Activated T-helper 17 cell treated with anti-CD3 and anti-CD28 coated beads, Interleukin-2, amount 50 U/mL, for 72 hours (primary cell): Measurements from ENCODE around the gene TUB. TPM values are rescaled to one million over a fixed set of nuclear protein-coding genes. Genes with fewer than 3 reads are reported as not detected.

Experiments used
- ATAC-seq: fragments of 150-1000 bp; cut with Tn5 transposase; replicated peaks from 2 replicates; pipeline ENCODE4 v1.10.0; 2021; ENCODE audit warnings: mild to moderate bottlenecking, moderate library complexity
- H3K27ac Mint-ChIP-seq: one replicate; pipeline ENCODE4 v1.8.0; 2022; ENCODE audit warnings: mixed read lengths
- H3K27me3 Mint-ChIP-seq: one replicate; pipeline ENCODE4 v1.8.0; 2022; ENCODE audit warnings: mixed read lengths
- H3K36me3 Mint-ChIP-seq: one replicate; pipeline ENCODE4 v1.8.0; 2022; ENCODE audit warnings: low read depth, mild to moderate bottlenecking, mixed read lengths
- H3K4me1 Mint-ChIP-seq: one replicate; pipeline ENCODE4 v1.8.0; 2022; ENCODE audit warnings: mixed read lengths
- H3K4me3 Mint-ChIP-seq: one replicate; pipeline ENCODE4 v1.8.0; 2022; ENCODE audit warnings: mild to moderate bottlenecking, mixed read lengths
- H3K9me3 Mint-ChIP-seq: one replicate; pipeline ENCODE4 v1.8.0; 2022; ENCODE audit warnings: mixed read lengths
- total RNA-seq, 2 donors: library from RNA; stranded (reverse); gene quantifications; one replicate each; pipeline ENCODE4 v1.2.3, GENCODE V29; 2022

TUB gene
- total RNA-seq, 2 donors from 2014 or later, result 0.28 to 0.50 TPM

DNA sequence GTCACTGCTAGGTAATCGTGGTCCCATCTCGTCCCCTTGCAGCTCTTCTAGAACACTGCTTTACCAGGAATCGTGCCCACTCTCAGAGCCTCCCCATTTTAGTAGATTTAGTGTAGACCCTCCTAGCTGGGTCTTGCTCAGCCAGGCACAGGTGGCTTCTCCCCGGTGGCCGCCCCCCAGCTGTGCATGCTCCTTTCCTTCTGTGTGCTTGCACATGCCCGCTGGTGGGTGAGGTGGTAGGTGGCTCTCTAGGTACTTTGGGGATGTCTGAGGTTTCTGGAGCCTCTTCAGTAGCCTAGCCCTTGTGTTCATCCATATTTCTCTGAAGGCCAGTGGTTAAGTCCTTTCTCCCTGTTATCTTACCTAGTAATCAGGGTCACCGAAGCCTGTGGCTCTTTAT is 5.6 kb downstream of the TUB start:
- ATAC-seq, result no peak
- Mint-ChIP-seq H3K9me3 (no peaks in the 10 kb centered on the region), H3K27ac (no peak overlapping the region), H3K27me3 (peaks cover 38% of the 10 kb centered on the region), H3K36me3 (no peaks in the 10 kb centered on the region), H3K4me1 (no peaks in the 10 kb centered on the region), H3K4me3 (no peak overlapping the region)

DNA sequence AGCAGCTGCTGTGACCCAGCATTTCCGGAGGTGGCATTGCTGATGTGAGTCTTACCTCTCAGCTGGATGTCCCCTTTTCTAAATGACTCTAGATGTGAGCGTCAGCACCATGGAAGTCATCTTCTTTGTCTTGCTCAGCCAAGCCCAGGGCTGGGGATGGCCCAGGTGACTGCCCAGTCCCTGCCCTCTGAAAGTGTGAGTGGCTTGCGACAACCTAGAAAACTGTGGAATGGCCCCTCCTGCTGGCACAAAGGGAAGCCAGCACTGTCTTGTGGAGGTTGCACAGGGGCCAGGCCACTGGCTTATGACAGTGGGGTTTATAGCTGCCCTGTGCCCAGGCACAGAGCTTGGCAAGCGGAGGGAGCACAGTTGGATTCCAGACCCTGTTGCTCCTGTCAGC is 6.2 kb downstream of the TUB start:
- Mint-ChIP-seq H3K4me3 (no peak overlapping the region), H3K4me1 (no peaks in the 10 kb centered on the region), H3K9me3 (no peaks in the 10 kb centered on the region), H3K27ac (no peak overlapping the region), H3K36me3 (no peaks in the 10 kb centered on the region), H3K27me3 (peaks cover 34% of the 10 kb centered on the region)
- ATAC-seq, result peak; percentile 69

DNA sequence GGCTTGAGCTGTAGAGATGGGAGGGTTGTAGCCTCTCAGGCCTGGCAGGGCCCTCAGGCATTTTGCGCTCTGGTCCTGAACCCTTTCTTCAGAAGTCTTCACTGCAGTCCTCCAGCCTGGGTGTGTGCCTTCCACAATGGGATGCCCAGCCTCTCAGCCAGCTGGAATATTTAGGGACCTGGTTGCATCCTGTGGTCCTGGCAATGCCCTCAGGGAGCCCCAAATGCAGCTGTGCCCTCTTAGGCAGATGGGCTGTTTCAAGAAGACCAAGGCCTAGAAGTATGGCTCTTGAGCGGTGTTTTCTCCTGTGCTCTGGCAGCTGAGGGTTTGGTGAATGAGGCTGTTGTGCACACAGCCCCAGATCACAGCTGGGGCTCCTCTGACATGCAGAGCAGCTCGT is 6.7 kb downstream of the TUB start:
- H3K4me3 Mint-ChIP-seq, result no peak overlapping the region

GRCh38 chr11:8089791-8090510 is 8.9 kb downstream of the TUB start:
- no peak overlapping the region for H3K27ac Mint-ChIP-seq
- no peak for ATAC-seq
- H3K27me3 Mint-ChIP-seq, result peaks cover 13% of the 10 kb centered on the region
- no peaks in the 10 kb centered on the region for H3K9me3 Mint-ChIP-seq
- no peaks in the 10 kb centered on the region for H3K36me3 Mint-ChIP-seq
- no peak overlapping the region for H3K4me3 Mint-ChIP-seq
- H3K4me1 Mint-ChIP-seq, result no peaks in the 10 kb centered on the region

More for the DNA sequence above, 6.7 kb downstream of the TUB start:
- no peaks in the 10 kb centered on the region for H3K9me3 Mint-ChIP-seq
- no peaks in the 10 kb centered on the region for H3K36me3 Mint-ChIP-seq
- H3K4me1 Mint-ChIP-seq, result no peaks in the 10 kb centered on the region
- H3K27ac Mint-ChIP-seq, result no peak overlapping the region
- H3K27me3 Mint-ChIP-seq, result peaks cover 29% of the 10 kb centered on the region
- no peak for ATAC-seq

- Mint-ChIP-seq H3K9me3 (no peaks in the 10 kb centered on the region), H3K27ac (no peak overlapping the region), H3K4me1 (no peaks in the 10 kb centered on the region), H3K27me3 (peaks cover 7% of the 10 kb centered on the region), H3K4me3 (no peak overlapping the region), H3K36me3 (no peaks in the 10 kb centered on the region)
- ATAC-seq, result no peak
Measured at GRCh38 chr11:8090756-8091155, 9.7 kb downstream of the TUB start.

DNA sequence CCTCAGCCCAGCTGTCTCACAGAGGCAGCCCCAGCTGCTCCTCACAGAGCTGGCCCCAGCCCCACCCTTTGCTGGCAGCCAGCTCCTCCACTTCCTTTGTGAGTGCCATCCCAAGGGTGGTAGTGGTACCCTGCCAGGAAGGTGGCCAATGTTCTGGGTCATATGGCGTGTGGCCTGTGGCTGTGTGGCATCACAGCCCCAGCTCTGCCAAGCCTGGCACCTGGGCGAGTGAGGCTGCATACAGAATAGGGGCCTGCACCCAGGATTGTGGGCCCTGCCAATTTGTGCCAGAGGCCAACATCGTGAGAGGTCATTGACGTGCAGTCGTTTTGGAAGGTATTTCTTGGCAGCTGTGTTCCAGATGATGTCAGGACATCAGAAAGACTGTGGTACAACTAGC is 10.7 kb downstream of the TUB start:
- Mint-ChIP-seq H3K36me3 (no peaks in the 10 kb centered on the region), H3K27me3 (no peaks in the 10 kb centered on the region), H3K4me1 (no peaks in the 10 kb centered on the region), H3K4me3 (no peak overlapping the region), H3K27ac (no peak overlapping the region), H3K9me3 (no peaks in the 10 kb centered on the region)
- ATAC-seq, result no peak

DNA sequence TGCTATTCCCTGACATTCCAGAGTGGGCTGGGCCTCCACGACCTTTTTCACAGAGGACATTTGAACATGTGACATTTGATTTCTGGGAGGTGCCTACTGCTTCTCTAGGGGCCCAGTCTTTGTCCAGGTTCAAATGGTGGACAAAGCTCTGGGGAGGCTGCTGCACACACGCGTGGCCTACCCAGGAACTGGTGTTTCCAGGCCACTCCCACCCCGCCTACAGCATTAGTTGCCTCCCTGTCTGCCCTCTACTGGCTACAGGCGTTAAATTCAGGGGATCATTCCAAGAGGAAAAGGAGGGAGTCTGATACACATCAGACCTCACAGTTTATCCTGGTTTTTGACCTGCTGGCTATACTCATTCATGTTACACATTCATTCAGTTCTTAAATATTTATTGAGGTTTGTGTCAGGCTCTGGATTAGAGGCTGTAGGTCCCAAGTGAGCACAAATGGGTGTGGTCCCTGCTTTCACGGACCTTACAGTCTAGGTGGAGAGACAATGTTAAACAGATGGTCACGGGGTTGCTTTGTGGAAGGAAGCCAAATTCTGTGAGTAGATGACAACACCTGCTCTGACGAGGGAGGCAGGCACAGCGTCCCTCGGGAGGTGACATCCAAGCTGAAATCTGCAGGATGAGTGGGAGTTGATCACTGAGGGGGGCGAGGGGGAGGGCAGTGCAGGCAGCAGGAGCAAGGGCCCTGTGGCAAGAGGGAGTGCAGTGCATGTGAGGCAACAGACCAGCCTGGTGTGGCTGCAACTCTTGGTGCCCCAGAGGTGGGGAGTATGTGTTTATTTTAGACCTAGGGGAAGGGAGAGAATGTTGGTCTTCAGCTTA is 11.8 kb downstream of the TUB start:
- Mint-ChIP-seq H3K36me3 (no peaks in the 10 kb centered on the region), H3K27ac (no peak overlapping the region), H3K9me3 (no peaks in the 10 kb centered on the region), H3K27me3 (no peaks in the 10 kb centered on the region), H3K4me1 (no peaks in the 10 kb centered on the region), H3K4me3 (no peak overlapping the region)
- peak; percentile 75 for ATAC-seq

DNA sequence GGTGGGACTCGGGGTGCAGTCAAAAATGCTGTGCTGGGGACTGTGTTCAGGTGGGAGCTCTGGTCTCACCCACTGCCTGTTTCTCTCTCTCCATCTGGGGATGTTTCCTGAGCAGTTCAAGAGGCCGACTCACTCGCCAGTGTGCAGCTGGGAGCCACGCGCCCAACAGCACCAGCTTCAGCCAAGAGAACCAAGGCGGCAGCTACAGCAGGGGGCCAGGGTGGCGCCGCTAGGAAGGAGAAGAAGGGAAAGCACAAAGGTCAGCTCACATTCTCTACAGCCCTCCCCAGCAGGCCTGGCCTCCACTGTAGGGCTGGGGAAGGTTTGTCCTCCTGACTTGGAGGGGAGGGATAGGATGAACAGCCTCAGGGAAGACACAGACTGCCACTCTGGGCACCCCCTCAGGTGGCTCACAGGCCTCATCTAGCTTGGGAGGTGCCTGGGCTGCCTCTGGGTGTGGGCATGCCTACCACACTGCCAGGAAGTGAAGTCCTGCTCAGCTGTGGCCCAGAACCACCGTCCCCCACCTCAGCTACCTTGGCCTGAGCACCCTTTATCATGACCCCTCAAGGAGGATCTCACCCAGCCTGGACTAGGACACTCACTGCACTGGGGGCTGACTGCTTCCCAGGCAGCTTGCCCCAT is 13.0 kb downstream of the TUB start:
- no peak overlapping the region for H3K27ac Mint-ChIP-seq
- ATAC-seq, result no peak

GRCh38 chr11:8094656-8095055 is 13.6 kb downstream of the TUB start:
- no peak overlapping the region for H3K4me3 Mint-ChIP-seq

More for the DNA sequence above, 13.0 kb downstream of the TUB start:
- H3K36me3 Mint-ChIP-seq, result no peaks in the 10 kb centered on the region
- H3K27me3 Mint-ChIP-seq, result no peaks in the 10 kb centered on the region
- H3K4me1 Mint-ChIP-seq, result no peaks in the 10 kb centered on the region
- no peak overlapping the region for H3K4me3 Mint-ChIP-seq
- H3K9me3 Mint-ChIP-seq, result no peaks in the 10 kb centered on the region

GRCh38 chr11:8095371-8095770 is 14.4 kb downstream of the TUB start:
- no peak for ATAC-seq
- no peak overlapping the region for H3K27ac Mint-ChIP-seq
- H3K4me3 Mint-ChIP-seq, result no peak overlapping the region
- no peaks in the 10 kb centered on the region for H3K36me3 Mint-ChIP-seq
- H3K4me1 Mint-ChIP-seq, result no peaks in the 10 kb centered on the region
- H3K27me3 Mint-ChIP-seq, result no peaks in the 10 kb centered on the region
- no peaks in the 10 kb centered on the region for H3K9me3 Mint-ChIP-seq

More at GRCh38 chr11:8094656-8095055, 13.6 kb downstream of the TUB start:
- Mint-ChIP-seq H3K9me3 (no peaks in the 10 kb centered on the region), H3K27me3 (no peaks in the 10 kb centered on the region), H3K4me1 (no peaks in the 10 kb centered on the region), H3K27ac (no peak overlapping the region), H3K36me3 (no peaks in the 10 kb centered on the region)
- no peak for ATAC-seq

DNA sequence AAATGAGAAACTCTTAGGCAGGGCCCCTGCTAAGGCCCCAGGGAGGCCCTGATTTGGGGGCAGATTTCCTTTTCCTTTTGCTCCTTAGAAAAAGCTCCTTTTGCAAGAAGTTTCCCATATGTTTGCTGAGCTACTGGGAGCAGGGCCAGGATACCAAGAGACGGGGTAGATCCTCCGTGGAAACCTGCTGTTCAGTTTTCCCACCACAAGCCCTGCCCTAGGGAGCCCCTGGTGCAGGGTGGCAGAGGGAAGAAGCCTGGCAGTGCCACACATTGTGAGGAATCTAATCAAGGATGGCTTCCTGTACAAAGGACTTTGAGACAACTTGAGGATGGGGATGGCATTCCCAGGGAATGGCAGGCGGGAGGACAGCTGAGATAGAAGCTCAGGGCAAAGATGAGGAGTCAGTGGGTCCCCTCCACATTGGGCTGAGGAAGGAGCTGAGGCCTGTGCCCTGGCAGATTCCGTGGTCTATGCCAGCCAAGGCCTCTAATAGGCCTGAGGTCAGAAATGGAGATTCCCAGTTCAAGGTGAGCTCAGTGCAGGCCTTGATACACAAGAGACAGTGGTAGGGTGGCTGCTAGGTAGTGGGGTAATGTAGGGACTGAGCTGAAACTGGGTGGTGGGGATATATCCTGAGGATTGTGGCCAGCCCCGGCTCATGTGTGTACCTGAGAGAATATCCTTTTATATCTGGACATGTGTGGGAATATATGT is 15.0 kb downstream of the TUB start:
- ATAC-seq, result no peak
- Mint-ChIP-seq H3K4me1 (no peaks in the 10 kb centered on the region), H3K27me3 (no peaks in the 10 kb centered on the region), H3K36me3 (no peaks in the 10 kb centered on the region), H3K4me3 (no peak overlapping the region), H3K27ac (no peak overlapping the region), H3K9me3 (no peaks in the 10 kb centered on the region)

DNA sequence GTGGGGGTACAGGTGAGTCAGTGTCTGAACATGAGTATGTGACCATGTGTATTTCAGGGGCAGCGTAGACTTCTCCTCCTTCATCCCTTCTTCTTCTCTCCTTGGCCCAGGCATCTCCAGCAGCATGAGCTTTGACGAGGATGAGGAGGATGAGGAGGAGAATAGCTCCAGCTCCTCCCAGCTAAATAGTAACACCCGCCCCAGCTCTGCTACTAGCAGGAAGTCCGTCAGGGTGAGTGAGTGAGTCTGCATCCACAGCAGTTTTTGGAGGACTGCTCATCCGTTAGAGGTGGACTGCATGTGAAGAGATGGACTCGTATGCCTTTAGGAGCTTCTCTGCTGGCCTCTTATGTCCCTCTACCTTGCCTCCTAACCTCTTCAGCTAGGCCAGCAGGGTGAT is 15.6 kb downstream of the TUB start:
- Mint-ChIP-seq H3K36me3 (no peaks in the 10 kb centered on the region), H3K4me1 (no peaks in the 10 kb centered on the region), H3K4me3 (no peak overlapping the region), H3K27me3 (no peaks in the 10 kb centered on the region), H3K9me3 (no peaks in the 10 kb centered on the region), H3K27ac (no peak overlapping the region)
- no peak for ATAC-seq

GRCh38 chr11:8097062-8097461 is 16.1 kb downstream of the TUB start:
- H3K4me3 Mint-ChIP-seq, result no peak overlapping the region
- H3K36me3 Mint-ChIP-seq, result no peaks in the 10 kb centered on the region
- H3K9me3 Mint-ChIP-seq, result no peaks in the 10 kb centered on the region
- no peaks in the 10 kb centered on the region for H3K4me1 Mint-ChIP-seq
- no peaks in the 10 kb centered on the region for H3K27me3 Mint-ChIP-seq
- H3K27ac Mint-ChIP-seq, result no peak overlapping the region
- no peak for ATAC-seq

GRCh38 chr11:8097468-8097867 is 16.5 kb downstream of the TUB start:
- ATAC-seq, result no peak
- H3K36me3 Mint-ChIP-seq, result no peaks in the 10 kb centered on the region
- H3K4me3 Mint-ChIP-seq, result no peak overlapping the region
- H3K27me3 Mint-ChIP-seq, result no peaks in the 10 kb centered on the region
- no peak overlapping the region for H3K27ac Mint-ChIP-seq
- no peaks in the 10 kb centered on the region for H3K4me1 Mint-ChIP-seq
- no peaks in the 10 kb centered on the region for H3K9me3 Mint-ChIP-seq
